Trophoblast cell (in vitro differentiated cells and primary cell): ENCODE measurements around the gene ZNF385C.

Source experiments
- DNase-seq, 2 donors: peaks; one replicate each; pipeline ENCODE4 v3.0.0-alpha.2; 2016
- H2AFZ ChIP-seq: 2 replicates; pipeline ENCODE4 v1.6.1; 2013; ENCODE audit warnings: low read length, moderate library complexity, mild to moderate bottlenecking; ENCODE audit not compliant: insufficient read depth, poor library complexity
- H2AK5ac ChIP-seq: 2 replicates; pipeline ENCODE4 v1.6.1; 2013; ENCODE audit warnings: mild to moderate bottlenecking, low read length
- H2BK120ac ChIP-seq: 2 replicates; pipeline ENCODE4 v1.6.1; 2013; ENCODE audit warnings: low read length, mild to moderate bottlenecking, moderate library complexity; ENCODE audit not compliant: insufficient read depth, poor library complexity
- H2BK12ac ChIP-seq: 2 replicates; pipeline ENCODE4 v1.6.1; 2013; ENCODE audit warnings: mild to moderate bottlenecking, low read length, moderate library complexity
- H2BK5ac ChIP-seq: 2 replicates; pipeline ENCODE4 v1.6.1; 2013; ENCODE audit warnings: low read length, low read depth, moderate library complexity, mild to moderate bottlenecking; ENCODE audit not compliant: poor library complexity
- H3K14ac ChIP-seq: 2 replicates; pipeline ENCODE4 v1.6.1; 2013; ENCODE audit warnings: mild to moderate bottlenecking, low read length
- H3K18ac ChIP-seq: 2 replicates; pipeline ENCODE4 v1.6.1; 2013; ENCODE audit warnings: mild to moderate bottlenecking, low read length
- H3K23ac ChIP-seq: 2 replicates; pipeline ENCODE4 v1.6.1; 2013; ENCODE audit warnings: low read length
- H3K27ac ChIP-seq: 2 replicates; pipeline ENCODE4 v1.5.1; 2013; ENCODE audit warnings: low read depth, mild to moderate bottlenecking, inconsistent platforms, low read length, moderate library complexity
- H3K27me3 ChIP-seq: 2 replicates; pipeline ENCODE4 v1.6.1; 2013; ENCODE audit warnings: inconsistent platforms, mild to moderate bottlenecking, low read length, moderate library complexity; ENCODE audit not compliant: insufficient read depth
- H3K36me3 ChIP-seq, 2 experiments: 1 replicate in 1 of 2; 2 replicates in 1 of 2; pipeline ENCODE4 v1.6.1; 2013; ENCODE audit warnings: low read length in 2 of 2, mild to moderate bottlenecking in 2 of 2, moderate library complexity in 1 of 2; ENCODE audit not compliant: insufficient read depth in 2 of 2, control insufficient read depth in 1 of 2
- H3K4ac ChIP-seq: 2 replicates; pipeline ENCODE4 v1.6.1; 2013; ENCODE audit warnings: low read depth, mild to moderate bottlenecking, low read length, moderate library complexity
- H3K4me1 ChIP-seq, 2 experiments: 1 replicate in 1 of 2; 2 replicates in 1 of 2; pipeline ENCODE4 v1.6.1; 2013; ENCODE audit warnings: low read length in 2 of 2, mild to moderate bottlenecking in 2 of 2, moderate library complexity in 1 of 2; ENCODE audit not compliant: insufficient read depth in 2 of 2, control insufficient read depth in 1 of 2
- H3K4me2 ChIP-seq: 2 replicates; pipeline ENCODE4 v1.6.1; 2013; ENCODE audit warnings: inconsistent platforms, mild to moderate bottlenecking, low read length, moderate library complexity
- H3K4me3 ChIP-seq: 2 replicates; pipeline ENCODE4 v1.5.1; 2013; ENCODE audit warnings: mild to moderate bottlenecking, low read depth, low read length, inconsistent platforms
- H3K79me1 ChIP-seq: one replicate; pipeline ENCODE4 v1.6.1; 2013; ENCODE audit warnings: low read length
- H3K79me2 ChIP-seq: 2 replicates; pipeline ENCODE4 v1.6.1; 2013; ENCODE audit warnings: low read length, mild to moderate bottlenecking; ENCODE audit not compliant: control insufficient read depth, insufficient read depth, poor library complexity
- H3K9ac ChIP-seq: 2 replicates; pipeline ENCODE4 v1.6.1; 2013; ENCODE audit warnings: mild to moderate bottlenecking, low read length
- H3K9me3 ChIP-seq: 2 replicates; pipeline ENCODE4 v1.6.1; 2013; ENCODE audit warnings: low read depth, mild to moderate bottlenecking, control low read depth, inconsistent platforms, low read length; ENCODE audit not compliant: insufficient read depth
- H4K12ac ChIP-seq: 2 replicates; pipeline ENCODE4 v1.6.1; 2013; ENCODE audit warnings: low read depth, mild to moderate bottlenecking, low read length, moderate library complexity
- H4K8ac ChIP-seq: 2 replicates; pipeline ENCODE4 v1.6.1; 2013; ENCODE audit warnings: low read depth, mild to moderate bottlenecking, low read length, moderate library complexity
- H4K91ac ChIP-seq: one replicate; pipeline ENCODE4 v1.6.1; 2013; ENCODE audit warnings: low read depth, mild to moderate bottlenecking, low read length, moderate library complexity
- WGBS: extraction: QIAGEN DNeasy Blood & Tissue Kit; methylation state at CpG from one replicate; pipeline ENCODE4 v1.1.7; 2013; ENCODE audit warnings: missing lambda C conversion rate; ENCODE audit not compliant: insufficient read length, insufficient coverage; ENCODE audit errors: extremely low coverage; 5-methylcytosine and 5-hydroxymethylcytosine counted together

Gene ZNF385C

DNA sequence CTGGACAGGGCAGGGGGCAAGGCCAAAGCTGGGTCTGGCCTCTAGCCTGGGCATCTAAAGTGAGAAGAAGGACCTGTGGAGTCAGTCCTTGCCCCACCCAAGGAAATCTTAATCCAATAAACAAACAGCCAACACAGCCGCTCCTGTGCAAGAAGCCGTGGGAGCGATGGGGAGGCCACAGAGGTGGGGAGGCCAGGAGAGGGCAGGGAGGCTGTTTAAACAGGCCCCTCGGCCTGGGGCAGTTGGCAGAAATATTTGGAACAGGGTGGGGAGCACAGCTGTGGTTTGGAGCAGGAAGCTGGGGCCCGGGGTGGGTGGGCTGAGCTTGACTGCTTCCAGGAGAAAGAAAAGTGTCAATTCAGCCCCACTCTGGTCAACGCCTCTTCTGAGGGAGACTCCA, 5.3 kb downstream of the ZNF385C start:
- H2BK5ac ChIP-seq: no peak overlapping the region
- peaks cover 4% of the 10 kb centered on the region for H3K9me3 ChIP-seq
- no peak overlapping the region for H2BK120ac ChIP-seq
- DNase-seq: no peak
- H2AK5ac ChIP-seq: no peak overlapping the region
- H2AFZ ChIP-seq: no peak overlapping the region
- H3K79me2 ChIP-seq: no peaks in the 10 kb centered on the region
- H3K27ac ChIP-seq: no peak overlapping the region
- H3K36me3 ChIP-seq: no peaks in the 10 kb centered on the region
- H3K79me1 ChIP-seq: no peaks in the 10 kb centered on the region
- no peak overlapping the region for H3K4me2 ChIP-seq
- H3K4me1 ChIP-seq: no peaks in the 10 kb centered on the region
- no peak overlapping the region for H4K8ac ChIP-seq
- no peak overlapping the region for H3K4ac ChIP-seq
- no peak overlapping the region for H3K14ac ChIP-seq
- no peak overlapping the region for H3K23ac ChIP-seq
- H3K18ac ChIP-seq: no peak overlapping the region
- no peak overlapping the region for H3K9ac ChIP-seq
- no CpG with 5 or more reads among the region's 6 CpGs for WGBS
- H4K91ac ChIP-seq: no peak overlapping the region
- H3K4me3 ChIP-seq: no peak overlapping the region
- H3K27me3 ChIP-seq: peaks cover 11% of the 10 kb centered on the region
- H2BK12ac ChIP-seq: no peak overlapping the region
- H4K12ac ChIP-seq: no peak overlapping the region

DNA sequence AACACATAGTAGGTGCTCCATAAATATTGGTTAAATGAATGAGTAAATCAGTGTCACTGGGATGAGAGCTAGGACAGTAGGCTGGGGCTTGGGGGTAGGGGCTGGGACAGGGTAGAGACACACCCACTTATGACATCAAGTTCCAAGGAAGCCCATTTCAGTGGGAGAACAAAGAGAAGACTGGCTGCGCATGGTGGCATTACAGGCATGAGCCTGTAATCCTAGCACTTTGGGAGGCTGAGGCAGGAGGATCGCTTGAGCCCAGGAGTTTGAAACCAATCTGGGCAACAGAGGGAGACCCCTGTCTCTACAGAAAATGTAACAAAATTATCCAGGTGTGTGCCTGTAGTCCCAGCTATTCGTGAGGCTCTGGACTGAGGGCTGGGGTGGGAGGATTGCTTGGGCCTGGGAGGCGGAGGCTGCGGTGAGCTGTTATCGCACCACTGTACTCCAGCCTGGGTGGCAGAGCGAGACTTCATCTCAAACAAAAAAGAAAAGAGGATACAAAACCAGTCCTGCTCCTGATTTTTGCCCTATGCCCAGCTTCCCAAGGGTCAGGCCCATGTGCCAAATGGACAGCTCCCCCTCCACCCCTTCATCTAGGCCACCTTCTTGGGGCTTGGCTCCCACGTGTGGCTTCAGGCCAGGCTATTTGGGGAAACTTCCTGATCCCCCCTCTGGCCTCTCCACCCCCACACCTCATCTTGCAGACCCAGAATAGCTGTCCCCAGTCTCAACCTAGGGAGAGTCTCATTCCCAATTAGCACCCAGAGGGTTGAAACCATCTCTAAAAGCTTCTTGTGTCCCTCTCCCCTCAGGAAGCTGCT, 7.1 kb downstream of the ZNF385C start:
- Histone ChIP-seq H2BK5ac (no peak overlapping the region), H3K4me3 (no peak overlapping the region), H4K8ac (no peak overlapping the region), H3K23ac (no peak overlapping the region), H3K79me1 (no peaks in the 10 kb centered on the region), H3K27ac (no peak overlapping the region), H3K4me2 (no peak overlapping the region), H3K18ac (no peak overlapping the region), H3K4me1 (no peaks in the 10 kb centered on the region), H3K79me2 (no peaks in the 10 kb centered on the region), H3K4ac (no peak overlapping the region), H2BK120ac (no peak overlapping the region), H3K9me3 (peaks cover 2% of the 10 kb centered on the region), H3K36me3 (no peaks in the 10 kb centered on the region), H3K27me3 (no peaks in the 10 kb centered on the region), H2AK5ac (no peak overlapping the region), H3K9ac (no peak overlapping the region), H3K14ac (no peak overlapping the region), H2AFZ (no peak overlapping the region), H4K12ac (no peak overlapping the region), H4K91ac (no peak overlapping the region), H2BK12ac (no peak overlapping the region)
- no peak for DNase-seq
- no CpG with 5 or more reads among the region's 8 CpGs for WGBS

DNA sequence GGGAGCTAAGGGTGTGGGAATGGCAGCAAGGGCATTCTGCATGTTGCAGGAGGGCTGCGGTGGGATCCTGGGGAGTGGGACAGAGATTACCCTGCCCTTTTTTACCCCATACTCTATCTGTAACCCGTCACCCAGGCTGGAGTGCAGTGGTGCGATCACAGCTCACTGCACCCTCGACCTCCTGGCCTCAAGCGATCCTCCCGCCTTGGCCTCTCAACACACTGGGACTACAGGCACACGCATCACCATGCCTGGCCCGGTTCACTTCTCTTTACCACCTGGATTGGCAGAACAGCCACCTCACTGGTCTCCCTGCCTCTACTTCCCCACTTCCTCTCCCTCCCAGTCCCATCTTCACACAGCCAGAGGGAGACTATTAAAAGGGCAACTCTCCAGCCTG, 9.5 kb downstream of the ZNF385C start:
- Histone ChIP-seq H2BK5ac (no peak overlapping the region), H3K4me2 (no peak overlapping the region), H4K12ac (no peak overlapping the region), H2BK12ac (no peak overlapping the region), H3K27me3 (no peaks in the 10 kb centered on the region), H3K9me3 (peaks cover 2% of the 10 kb centered on the region), H2BK120ac (no peak overlapping the region), H2AK5ac (no peak overlapping the region), H3K23ac (no peak overlapping the region), H3K9ac (no peak overlapping the region), H3K36me3 (no peaks in the 10 kb centered on the region), H3K27ac (no peak overlapping the region), H3K18ac (no peak overlapping the region), H3K4me1 (no peaks in the 10 kb centered on the region), H3K79me1 (no peaks in the 10 kb centered on the region), H4K91ac (no peak overlapping the region), H3K14ac (no peak overlapping the region), H4K8ac (no peak overlapping the region), H3K4ac (no peak overlapping the region), H2AFZ (no peak overlapping the region), H3K4me3 (no peak overlapping the region), H3K79me2 (no peaks in the 10 kb centered on the region)
- no CpG with 5 or more reads among the region's 8 CpGs for WGBS
- DNase-seq: no peak

DNA sequence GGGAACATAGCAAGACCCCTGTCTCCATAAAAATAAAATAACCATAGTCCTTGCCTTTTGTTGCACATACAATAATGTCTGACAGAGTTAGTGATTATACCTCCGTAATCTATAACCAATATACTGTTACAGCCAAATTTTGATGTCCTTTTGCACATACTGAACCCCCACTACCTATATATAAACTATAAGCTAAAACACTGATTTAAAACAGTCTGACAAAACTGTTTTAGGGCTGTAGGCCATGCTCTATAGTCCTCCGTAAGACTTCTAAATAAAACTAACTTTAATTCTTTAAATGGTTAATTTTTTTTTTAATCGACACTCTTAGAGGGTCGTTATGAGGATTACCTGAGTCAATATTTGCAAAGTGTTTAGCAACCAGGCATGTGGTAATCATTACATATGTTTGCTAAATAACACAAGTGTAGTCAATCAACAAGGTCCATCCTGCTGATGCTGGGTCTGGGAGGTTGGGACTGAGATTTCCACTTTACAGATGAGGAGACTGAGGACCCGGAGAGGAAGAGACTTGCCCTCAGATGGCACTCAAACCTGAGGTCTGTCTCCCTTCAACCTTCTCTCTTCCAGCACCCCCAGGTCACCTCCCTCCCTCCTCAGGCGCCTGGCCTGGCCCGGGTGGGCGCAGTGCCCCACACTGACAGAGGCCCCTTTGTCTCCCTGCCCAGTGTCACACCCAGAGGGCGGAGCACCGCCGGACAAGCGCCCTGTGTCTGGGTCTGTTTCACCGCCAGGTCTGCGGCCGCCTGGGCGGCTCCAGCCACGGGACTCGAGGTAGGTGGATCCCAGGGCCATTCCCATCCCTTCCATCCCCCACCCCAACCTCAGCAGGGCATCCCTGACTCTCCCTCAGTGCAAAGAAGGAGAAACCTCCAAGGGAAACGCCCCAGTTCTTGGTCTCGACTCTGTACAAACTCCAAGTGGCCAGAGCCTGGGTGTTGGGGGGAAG, 10.3 kb downstream of the ZNF385C start:
- no peak overlapping the region for H3K18ac ChIP-seq
- no peak overlapping the region for H3K14ac ChIP-seq
- no peaks in the 10 kb centered on the region for H3K36me3 ChIP-seq
- no peak overlapping the region for H2AK5ac ChIP-seq
- H3K4me3 ChIP-seq: no peak overlapping the region
- H3K79me1 ChIP-seq: no peaks in the 10 kb centered on the region
- H3K4me2 ChIP-seq: no peak overlapping the region
- no peaks in the 10 kb centered on the region for H3K27me3 ChIP-seq
- WGBS: no CpG with 5 or more reads among the region's 20 CpGs
- peaks cover 2% of the 10 kb centered on the region for H3K9me3 ChIP-seq
- no peak overlapping the region for H2BK12ac ChIP-seq
- no peak overlapping the region for H2BK5ac ChIP-seq
- H3K23ac ChIP-seq: no peak overlapping the region
- H4K91ac ChIP-seq: no peak overlapping the region
- no peaks in the 10 kb centered on the region for H3K4me1 ChIP-seq
- no peak overlapping the region for H2AFZ ChIP-seq
- H4K8ac ChIP-seq: no peak overlapping the region
- H3K27ac ChIP-seq: no peak overlapping the region
- H4K12ac ChIP-seq: no peak overlapping the region
- no peak for DNase-seq
- H2BK120ac ChIP-seq: no peak overlapping the region
- no peak overlapping the region for H3K9ac ChIP-seq
- no peak overlapping the region for H3K4ac ChIP-seq
- no peaks in the 10 kb centered on the region for H3K79me2 ChIP-seq
